ENCODE data around the gene SLC24A4. TPM values are rescaled to one million over a fixed set of nuclear protein-coding genes. Genes with fewer than 3 reads are reported as not detected.
A peak's percentile ranks its signal among the peaks of the same experiment; 100 is the strongest.

Gene SLC24A4
- total and polyA plus RNA-seq, 4 donors, result 5.8 to 11.8 (median 6.9) TPM

- 45% methylated on average over 5 of the region's 6 CpGs for WGBS (ENCODE audit: insufficient coverage)
- Histone ChIP-seq H3K4me1 (ENCODE audit: control insufficient read depth, insufficient read depth, low read length) (peaks cover 14% of the 10 kb centered on the region), H3K36me3 (ENCODE audit: control insufficient read depth, insufficient read depth, low read length) (no peaks in the 10 kb centered on the region), H3K4me3 (ENCODE audit: low read depth, low read length) (no peak overlapping the region), H3K9me3 (ENCODE audit: control insufficient read depth, insufficient read depth, low read length) (no peaks in the 10 kb centered on the region), H3K27me3 (ENCODE audit: control insufficient read depth, insufficient read depth, low read length) (no peaks in the 10 kb centered on the region), H3K27ac (ENCODE audit: low read depth, low read length) (no peak overlapping the region)
- peak in 2 of 6 donors; percentile 19 to 67 for DNase-seq (ENCODE audit: low read depth in 4 of 6, low spot score in 6 of 6)
These were observed 217.6 kb downstream of the SLC24A4 start for GRCh38 chr14:92540472-92541048.

GRCh38 chr14:92542766-92543554 lies 220.0 kb downstream of the SLC24A4 start:
- no peaks in the 10 kb centered on the region for H3K9me3 ChIP-seq (ENCODE audit: control insufficient read depth, insufficient read depth, low read length)
- 82% methylated on average over 8 of the region's 8 CpGs for WGBS (ENCODE audit: insufficient coverage)
- peaks cover 14% of the 10 kb centered on the region for H3K4me1 ChIP-seq (ENCODE audit: control insufficient read depth, insufficient read depth, low read length)

GRCh38 chr14:92544051-92544720 lies 221.2 kb downstream of the SLC24A4 start:
- no peak overlapping the region for H3K4me3 ChIP-seq (ENCODE audit: low read depth, low read length)
- no peaks in the 10 kb centered on the region for H3K27me3 ChIP-seq (ENCODE audit: control insufficient read depth, insufficient read depth, low read length)
- H3K27ac ChIP-seq (ENCODE audit: low read depth, low read length), result no peak overlapping the region
- peaks cover 16% of the 10 kb centered on the region for H3K4me1 ChIP-seq (ENCODE audit: control insufficient read depth, insufficient read depth, low read length)
- H3K9me3 ChIP-seq (ENCODE audit: control insufficient read depth, insufficient read depth, low read length), result no peaks in the 10 kb centered on the region
- 90% methylated on average over 2 of the region's 6 CpGs for WGBS (ENCODE audit: insufficient coverage)
- no peak for DNase-seq (ENCODE audit: low read depth in 4 of 6, low spot score in 6 of 6)
- no peaks in the 10 kb centered on the region for H3K36me3 ChIP-seq (ENCODE audit: control insufficient read depth, insufficient read depth, low read length)

More at GRCh38 chr14:92542766-92543554, 220.0 kb downstream of the SLC24A4 start:
- DNase-seq (ENCODE audit: low read depth in 4 of 6, low spot score in 6 of 6), result no peak
- H3K36me3 ChIP-seq (ENCODE audit: control insufficient read depth, insufficient read depth, low read length), result no peaks in the 10 kb centered on the region
- no peak overlapping the region for H3K4me3 ChIP-seq (ENCODE audit: low read depth, low read length)
- no peak overlapping the region for H3K27ac ChIP-seq (ENCODE audit: low read depth, low read length)
- H3K27me3 ChIP-seq (ENCODE audit: control insufficient read depth, insufficient read depth, low read length), result no peaks in the 10 kb centered on the region

- DNase-seq (ENCODE audit: low read depth in 4 of 6, low spot score in 6 of 6), result peak in 2 of 6 donors; percentile 21 to 23
- no peak overlapping the region for H3K4me3 ChIP-seq (ENCODE audit: low read depth, low read length)
- H3K9me3 ChIP-seq (ENCODE audit: control insufficient read depth, insufficient read depth, low read length), result no peaks in the 10 kb centered on the region
- no peaks in the 10 kb centered on the region for H3K36me3 ChIP-seq (ENCODE audit: control insufficient read depth, insufficient read depth, low read length)
- peaks cover 11% of the 10 kb centered on the region for H3K4me1 ChIP-seq (ENCODE audit: control insufficient read depth, insufficient read depth, low read length)
- H3K27ac ChIP-seq (ENCODE audit: low read depth, low read length), result no peak overlapping the region
- WGBS (ENCODE audit: insufficient coverage), result 90% methylated on average over 4 of the region's 7 CpGs
- no peaks in the 10 kb centered on the region for H3K27me3 ChIP-seq (ENCODE audit: control insufficient read depth, insufficient read depth, low read length)
These were observed 223.5 kb downstream of the SLC24A4 start for GRCh38 chr14:92546347-92547053.

- no peak overlapping the region for H3K27ac ChIP-seq (ENCODE audit: low read depth, low read length)
- H3K36me3 ChIP-seq (ENCODE audit: control insufficient read depth, insufficient read depth, low read length), result no peaks in the 10 kb centered on the region
- DNase-seq (ENCODE audit: low read depth in 4 of 6, low spot score in 6 of 6), result no peak
- no peaks in the 10 kb centered on the region for H3K9me3 ChIP-seq (ENCODE audit: control insufficient read depth, insufficient read depth, low read length)
- no peaks in the 10 kb centered on the region for H3K27me3 ChIP-seq (ENCODE audit: control insufficient read depth, insufficient read depth, low read length)
- peaks cover 11% of the 10 kb centered on the region for H3K4me1 ChIP-seq (ENCODE audit: control insufficient read depth, insufficient read depth, low read length)
- no peak overlapping the region for H3K4me3 ChIP-seq (ENCODE audit: low read depth, low read length)
- 84% methylated on average over 15 of the region's 17 CpGs for WGBS (ENCODE audit: insufficient coverage)
These were observed 226.3 kb downstream of the SLC24A4 start for GRCh38 chr14:92549105-92549858.

GRCh38 chr14:92549859-92550230 lies 226.9 kb downstream of the SLC24A4 start:
- DNase-seq (ENCODE audit: low read depth in 4 of 6, low spot score in 6 of 6), result no peak
- Histone ChIP-seq H3K9me3 (ENCODE audit: control insufficient read depth, insufficient read depth, low read length) (no peaks in the 10 kb centered on the region), H3K27me3 (ENCODE audit: control insufficient read depth, insufficient read depth, low read length) (no peaks in the 10 kb centered on the region), H3K4me3 (ENCODE audit: low read depth, low read length) (no peak overlapping the region), H3K4me1 (ENCODE audit: control insufficient read depth, insufficient read depth, low read length) (peaks cover 11% of the 10 kb centered on the region), H3K27ac (ENCODE audit: low read depth, low read length) (no peak overlapping the region), H3K36me3 (ENCODE audit: control insufficient read depth, insufficient read depth, low read length) (no peaks in the 10 kb centered on the region)
- WGBS (ENCODE audit: insufficient coverage), result 44% methylated on average over 3 of the region's 7 CpGs

Other genes starting within 250 kb of the SLC24A4 start
- gene ATXN3, start 216.6 kb upstream of the SLC24A4 start, total RNA-seq, result 10 to 100 TPM; 37.3 to 43.2 TPM
- gene ATXN3, start 216.6 kb upstream of the SLC24A4 start, polyA plus RNA-seq (ENCODE audit: insufficient read length in 2 of 2), result 10 to 100 TPM; 20.8 to 22.9 TPM
- 100 to 1,000 TPM; 148 to 391 TPM for gene NDUFB1, start 201.5 kb upstream of the SLC24A4 start, total RNA-seq
- gene NDUFB1, start 201.5 kb upstream of the SLC24A4 start, polyA plus RNA-seq (ENCODE audit: insufficient read length in 2 of 2), result 100 to 1,000 TPM; 210 to 226 TPM
- 10 to 100 TPM; 28.9 to 56.8 TPM for gene CPSF2, start 201.2 kb upstream of the SLC24A4 start, total RNA-seq
- gene CPSF2, start 201.2 kb upstream of the SLC24A4 start, polyA plus RNA-seq (ENCODE audit: insufficient read length in 2 of 2), result 10 to 100 TPM; 39.3 to 57.5 TPM
- gene RIN3, start 190.6 kb downstream of the SLC24A4 start, total RNA-seq, result 1 to 10 TPM; 3.4 to 3.8 TPM
- 1 to 10 TPM; 6.5 to 7.4 TPM for gene RIN3, start 190.6 kb downstream of the SLC24A4 start, polyA plus RNA-seq (ENCODE audit: insufficient read length in 2 of 2)

Measured in spinal cord (tissue), 10 donors.